Central memory CD8-positive, alpha-beta T cell (primary cell): ENCODE measurements around the gene CEP95.
A peak's percentile ranks its signal among the peaks of the same experiment; 100 is the strongest.

Experiments
- ATAC-seq: fragments of 150-1000 bp; cut with Tn5 transposase; replicated peaks from 2 replicates; pipeline ENCODE4 v1.10.0; 2022; ENCODE audit warnings: mild to moderate bottlenecking, moderate FRiP score, moderate number of reproducible peaks; ENCODE audit not compliant: poor library complexity, severe bottlenecking; ENCODE audit errors: extremely low read depth
- DNase-seq, 2 donors: peaks; one replicate each; pipeline ENCODE4 v3.0.0; 2021; ENCODE audit warnings: low spot score in 2 of 2
- H3K27ac Mint-ChIP-seq: one replicate; pipeline ENCODE4 v1.8.0; 2022; ENCODE audit warnings: low read depth, mild to moderate bottlenecking, moderate library complexity, mixed read lengths
- H3K27me3 Mint-ChIP-seq: one replicate; pipeline ENCODE4 v1.8.0; 2022; ENCODE audit warnings: mixed read lengths
- H3K36me3 Mint-ChIP-seq: one replicate; pipeline ENCODE4 v1.8.0; 2022; ENCODE audit warnings: mild to moderate bottlenecking, moderate library complexity, mixed read lengths; ENCODE audit not compliant: insufficient read depth
- H3K4me1 Mint-ChIP-seq: one replicate; pipeline ENCODE4 v1.8.0; 2022; ENCODE audit warnings: mixed read lengths
- H3K4me3 Mint-ChIP-seq: one replicate; pipeline ENCODE4 v1.8.0; 2022; ENCODE audit warnings: mild to moderate bottlenecking, moderate library complexity, mixed read lengths
- H3K9me3 Mint-ChIP-seq: one replicate; pipeline ENCODE4 v1.8.0; 2022; ENCODE audit warnings: mixed read lengths

CEP95 gene

DNA sequence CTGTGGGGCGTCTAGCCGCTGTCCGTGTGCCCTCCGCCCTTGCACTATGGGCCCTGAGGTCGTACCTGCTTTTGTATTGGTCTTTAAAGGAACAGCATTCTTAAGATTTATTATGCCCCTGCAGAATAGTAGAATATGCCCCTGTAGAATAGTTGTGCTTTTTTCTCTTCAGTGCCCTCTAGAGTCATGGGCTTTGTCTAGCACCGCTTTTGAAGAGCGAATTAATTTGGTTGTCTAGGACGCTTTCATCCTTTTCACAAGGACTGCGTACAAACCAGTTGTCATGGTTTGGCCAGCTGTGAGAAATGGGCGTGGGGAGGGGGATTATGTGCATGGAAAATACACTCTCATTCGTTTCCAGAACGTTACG is 621 bp downstream of the CEP95 start:
- H3K4me1 Mint-ChIP-seq: peaks cover 55% of the 10 kb centered on the region
- H3K9me3 Mint-ChIP-seq: no peaks in the 10 kb centered on the region
- ATAC-seq: peak; percentile 55
- peak overlapping the region; percentile 100 for H3K27ac Mint-ChIP-seq
- DNase-seq: no peak
- H3K36me3 Mint-ChIP-seq: peaks cover 78% of the 10 kb centered on the region
- peak overlapping the region; percentile 100 for H3K4me3 Mint-ChIP-seq
- H3K27me3 Mint-ChIP-seq: no peaks in the 10 kb centered on the region

DNA sequence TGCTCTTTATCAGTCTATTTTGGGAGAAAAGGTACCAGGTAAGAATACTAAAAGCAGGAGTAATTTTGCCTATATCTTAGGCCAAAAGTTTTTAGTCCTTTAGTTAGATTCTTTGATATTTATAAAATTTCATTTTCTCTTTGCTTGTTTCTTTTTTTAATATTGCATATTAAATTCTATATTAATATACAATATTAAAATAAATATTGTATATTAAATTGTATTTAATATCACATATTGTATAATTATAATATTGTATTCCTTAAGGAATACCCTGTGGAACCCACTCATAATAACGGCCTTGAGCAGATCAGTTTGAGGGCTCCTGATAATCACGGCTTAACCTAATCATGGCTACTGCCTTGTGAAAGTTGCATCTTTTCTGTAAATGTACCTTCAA is 1.9 kb downstream of the CEP95 start:
- DNase-seq (no peak), ATAC-seq (no peak)
- peaks cover 75% of the 10 kb centered on the region for H3K36me3 Mint-ChIP-seq
- H3K9me3 Mint-ChIP-seq: no peaks in the 10 kb centered on the region
- peaks cover 48% of the 10 kb centered on the region for H3K4me1 Mint-ChIP-seq
- H3K4me3 Mint-ChIP-seq: peak overlapping the region; percentile 100
- no peaks in the 10 kb centered on the region for H3K27me3 Mint-ChIP-seq
- H3K27ac Mint-ChIP-seq: peak overlapping the region; percentile 25

GRCh38 chr17:64509179-64509578 is 2.4 kb downstream of the CEP95 start:
- peaks cover 75% of the 10 kb centered on the region for H3K36me3 Mint-ChIP-seq
- H3K27ac Mint-ChIP-seq: no peak overlapping the region
- H3K4me3 Mint-ChIP-seq: no peak overlapping the region
- no peaks in the 10 kb centered on the region for H3K9me3 Mint-ChIP-seq
- ATAC-seq (no peak), DNase-seq (no peak)
- H3K27me3 Mint-ChIP-seq: no peaks in the 10 kb centered on the region
- peaks cover 48% of the 10 kb centered on the region for H3K4me1 Mint-ChIP-seq

DNA sequence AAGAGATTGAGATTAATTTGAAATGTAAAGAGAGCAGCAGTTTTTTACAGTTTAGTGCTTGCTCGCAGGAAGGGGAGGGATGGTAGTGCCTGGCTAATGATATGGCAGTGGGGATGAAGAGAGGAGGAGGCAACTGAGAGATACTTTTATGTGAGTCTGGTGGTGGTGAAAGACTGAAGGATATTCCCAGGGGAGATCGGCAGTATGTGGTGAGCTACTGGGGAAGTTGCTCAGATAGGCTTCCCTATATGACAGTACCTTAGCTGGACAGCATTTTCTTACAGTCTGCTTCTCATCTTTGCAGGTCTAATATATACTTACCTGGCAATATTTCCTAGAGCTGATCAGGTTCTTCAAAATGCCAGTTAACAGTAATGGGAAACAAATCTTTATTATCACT is 8.6 kb downstream of the CEP95 start:
- peaks cover 28% of the 10 kb centered on the region for H3K4me1 Mint-ChIP-seq
- no peak for DNase-seq
- no peaks in the 10 kb centered on the region for H3K9me3 Mint-ChIP-seq
- no peak for ATAC-seq
- H3K4me3 Mint-ChIP-seq: no peak overlapping the region
- peaks cover 74% of the 10 kb centered on the region for H3K36me3 Mint-ChIP-seq
- H3K27ac Mint-ChIP-seq: no peak overlapping the region
- H3K27me3 Mint-ChIP-seq: no peaks in the 10 kb centered on the region

- ATAC-seq (no peak), DNase-seq (no peak)
- no peaks in the 10 kb centered on the region for H3K9me3 Mint-ChIP-seq
- H3K36me3 Mint-ChIP-seq: peaks cover 70% of the 10 kb centered on the region
- no peak overlapping the region for H3K27ac Mint-ChIP-seq
- no peak overlapping the region for H3K4me3 Mint-ChIP-seq
- H3K27me3 Mint-ChIP-seq: no peaks in the 10 kb centered on the region
- H3K4me1 Mint-ChIP-seq: peaks cover 24% of the 10 kb centered on the region
Observed at GRCh38 chr17:64515829-64516228, 9.1 kb downstream of the CEP95 start.

- Mint-ChIP-seq H3K27ac (no peak overlapping the region), H3K36me3 (peaks cover 67% of the 10 kb centered on the region), H3K4me1 (peaks cover 13% of the 10 kb centered on the region), H3K27me3 (no peaks in the 10 kb centered on the region), H3K9me3 (no peaks in the 10 kb centered on the region), H3K4me3 (no peak overlapping the region)
- ATAC-seq (no peak), DNase-seq (no peak)
Observed at GRCh38 chr17:64519601-64520000, 12.8 kb downstream of the CEP95 start.

DNA sequence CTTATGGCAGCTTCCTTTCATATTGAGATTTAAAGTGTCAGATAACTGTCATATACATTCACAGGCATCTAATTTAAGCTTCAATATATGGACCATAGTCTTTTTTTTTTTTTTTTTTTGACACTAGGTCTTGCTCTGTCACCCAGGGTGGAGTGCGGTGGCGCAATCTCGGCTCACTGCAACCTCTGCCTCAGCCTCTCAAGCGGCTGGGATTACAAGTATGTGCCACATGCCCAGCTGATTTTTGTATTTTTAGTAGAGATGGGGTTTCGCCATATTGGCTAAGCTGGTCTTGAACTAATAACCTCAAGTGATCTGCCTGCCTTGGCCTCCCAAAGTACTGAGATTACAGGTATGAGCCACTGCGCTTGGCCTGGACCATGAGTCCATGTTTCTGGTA is 13.6 kb downstream of the CEP95 start:
- Mint-ChIP-seq H3K27me3 (no peaks in the 10 kb centered on the region), H3K9me3 (no peaks in the 10 kb centered on the region), H3K4me1 (peaks cover 7% of the 10 kb centered on the region), H3K4me3 (no peak overlapping the region), H3K27ac (no peak overlapping the region), H3K36me3 (peaks cover 67% of the 10 kb centered on the region)
- no peak for DNase-seq
- no peak for ATAC-seq

GRCh38 chr17:64527914-64528313 is 21.1 kb downstream of the CEP95 start:
- no peaks in the 10 kb centered on the region for H3K9me3 Mint-ChIP-seq
- no peak for ATAC-seq
- DNase-seq: no peak
- H3K27me3 Mint-ChIP-seq: no peaks in the 10 kb centered on the region
- H3K27ac Mint-ChIP-seq: peak overlapping the region; percentile 1
- peaks cover 86% of the 10 kb centered on the region for H3K36me3 Mint-ChIP-seq
- H3K4me3 Mint-ChIP-seq: no peak overlapping the region
- no peaks in the 10 kb centered on the region for H3K4me1 Mint-ChIP-seq

DNA sequence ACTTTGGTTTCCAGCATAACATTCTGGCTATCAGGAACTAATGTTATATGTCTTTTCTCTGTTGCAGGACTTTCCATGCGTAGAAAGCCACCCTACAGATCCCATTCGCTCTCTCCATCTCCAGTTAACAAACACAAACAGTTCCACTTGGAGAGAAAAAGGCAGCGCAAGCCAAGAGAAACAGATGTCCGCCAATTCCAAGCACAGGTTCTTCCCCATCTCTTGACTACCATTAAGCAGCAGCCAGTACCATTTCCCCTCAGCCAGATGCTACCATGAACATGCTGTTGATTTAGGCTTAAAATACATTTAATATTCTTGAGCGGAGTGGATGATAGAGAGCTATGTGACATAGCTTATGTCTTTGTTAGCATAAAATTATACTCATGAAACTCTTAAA is 22.4 kb downstream of the CEP95 start:
- H3K27ac Mint-ChIP-seq: peak overlapping the region; percentile 1
- no peaks in the 10 kb centered on the region for H3K4me1 Mint-ChIP-seq
- ATAC-seq (no peak), DNase-seq (no peak)
- H3K36me3 Mint-ChIP-seq: peaks cover 83% of the 10 kb centered on the region
- no peaks in the 10 kb centered on the region for H3K27me3 Mint-ChIP-seq
- H3K9me3 Mint-ChIP-seq: no peaks in the 10 kb centered on the region
- H3K4me3 Mint-ChIP-seq: no peak overlapping the region

- no peaks in the 10 kb centered on the region for H3K27me3 Mint-ChIP-seq
- ATAC-seq: no peak
- H3K27ac Mint-ChIP-seq: no peak overlapping the region
- no peak for DNase-seq
- peaks cover 76% of the 10 kb centered on the region for H3K36me3 Mint-ChIP-seq
- H3K4me3 Mint-ChIP-seq: no peak overlapping the region
- H3K9me3 Mint-ChIP-seq: no peaks in the 10 kb centered on the region
- H3K4me1 Mint-ChIP-seq: no peaks in the 10 kb centered on the region
Observed at GRCh38 chr17:64531955-64532371, 25.2 kb downstream of the CEP95 start.

DNA sequence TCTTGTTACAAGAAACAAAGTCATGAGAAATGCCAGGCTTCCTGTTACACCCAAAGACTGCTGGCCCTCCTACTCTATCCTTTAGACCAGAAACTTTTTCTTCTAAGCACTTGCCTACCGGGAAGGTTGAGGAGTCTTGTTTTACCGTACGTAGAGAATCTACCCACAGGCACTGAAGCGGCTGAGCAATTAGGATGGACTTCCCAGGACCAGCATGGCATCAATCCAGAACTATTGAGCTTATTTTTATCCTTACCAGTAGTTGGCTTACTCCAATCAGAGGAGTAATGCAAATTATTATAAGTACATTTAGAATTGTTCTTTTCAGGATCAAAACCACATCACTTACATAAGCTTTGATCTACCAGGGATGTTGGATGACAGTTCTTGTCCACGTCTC is 25.6 kb downstream of the CEP95 start:
- H3K36me3 Mint-ChIP-seq: peaks cover 78% of the 10 kb centered on the region
- ATAC-seq: no peak
- no peaks in the 10 kb centered on the region for H3K9me3 Mint-ChIP-seq
- DNase-seq: no peak
- H3K4me3 Mint-ChIP-seq: no peak overlapping the region
- H3K4me1 Mint-ChIP-seq: no peaks in the 10 kb centered on the region
- H3K27ac Mint-ChIP-seq: no peak overlapping the region
- H3K27me3 Mint-ChIP-seq: no peaks in the 10 kb centered on the region

GRCh38 chr17:64533784-64534183 is 27.0 kb downstream of the CEP95 start:
- Mint-ChIP-seq H3K4me3 (no peak overlapping the region), H3K27ac (peak overlapping the region; percentile 2), H3K36me3 (peaks cover 77% of the 10 kb centered on the region), H3K27me3 (no peaks in the 10 kb centered on the region), H3K4me1 (peaks cover 5% of the 10 kb centered on the region), H3K9me3 (no peaks in the 10 kb centered on the region)
- DNase-seq (no peak), ATAC-seq (no peak)

DNA sequence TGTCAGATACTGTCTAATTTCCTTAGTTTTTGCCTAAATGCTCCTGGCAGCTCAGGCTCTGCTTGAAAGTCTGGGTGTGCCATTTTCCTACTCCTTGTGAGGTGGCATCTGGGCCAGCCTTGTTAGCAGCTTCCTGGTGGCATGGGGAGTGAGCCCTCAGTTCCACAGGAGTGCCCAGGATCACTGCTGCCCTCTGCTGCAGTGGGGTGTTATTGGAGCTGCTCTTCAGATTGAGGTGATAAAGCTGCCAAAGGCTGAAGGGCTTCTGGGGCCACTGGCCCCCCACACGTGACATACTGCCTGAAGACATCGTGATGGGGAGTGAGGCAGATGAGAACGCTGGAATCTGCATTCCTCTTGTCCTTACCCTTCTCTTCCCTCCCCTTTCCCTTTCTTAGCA is 27.4 kb downstream of the CEP95 start:
- H3K9me3 Mint-ChIP-seq: no peaks in the 10 kb centered on the region
- no peaks in the 10 kb centered on the region for H3K27me3 Mint-ChIP-seq
- peaks cover 73% of the 10 kb centered on the region for H3K36me3 Mint-ChIP-seq
- DNase-seq (no peak), ATAC-seq (no peak)
- H3K4me1 Mint-ChIP-seq: peaks cover 8% of the 10 kb centered on the region
- peak overlapping the region; percentile 2 for H3K27ac Mint-ChIP-seq
- no peak overlapping the region for H3K4me3 Mint-ChIP-seq

DNA sequence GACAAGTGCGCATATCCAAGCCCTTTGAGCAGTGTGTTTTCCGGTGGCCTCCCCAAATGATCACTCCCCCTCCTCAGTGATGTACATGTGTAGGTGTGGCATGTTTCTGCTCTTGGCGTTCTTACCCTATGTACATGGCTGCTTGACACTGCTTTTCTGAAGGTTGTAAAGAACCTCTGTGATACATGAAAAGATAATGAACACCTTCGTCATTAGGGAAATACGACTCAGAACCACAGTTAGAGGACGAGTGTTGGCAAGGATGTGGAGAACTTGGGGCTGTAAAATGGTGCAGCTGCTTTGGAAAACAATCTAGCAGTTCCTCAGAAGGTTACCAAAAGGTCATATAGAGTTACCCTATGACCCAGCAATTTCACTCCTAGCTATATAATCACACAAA is 28.6 kb downstream of the CEP95 start:
- no peak for ATAC-seq
- peaks cover 63% of the 10 kb centered on the region for H3K36me3 Mint-ChIP-seq
- DNase-seq: no peak
- H3K4me3 Mint-ChIP-seq: no peak overlapping the region
- peak overlapping the region; percentile 71 for H3K27ac Mint-ChIP-seq
- no peaks in the 10 kb centered on the region for H3K27me3 Mint-ChIP-seq
- H3K4me1 Mint-ChIP-seq: peaks cover 8% of the 10 kb centered on the region
- H3K9me3 Mint-ChIP-seq: no peaks in the 10 kb centered on the region
